DMS79 (cell line): ENCODE results near the gene NCR2.

Experiments
- DNase-seq: peaks from one replicate; lab custom pipeline; 2025; lab: John Stamatoyannopoulos, UW

The NCR2 gene

GRCh38 chr6:41331401-41332150, 3.8 kb upstream of the NCR2 start:
- no peak for DNase-seq

GRCh38 chr6:41332241-41332640, 3.2 kb upstream of the NCR2 start:
- DNase-seq = no peak

- no peak for DNase-seq
These were observed 2.3 kb upstream of the NCR2 start for GRCh38 chr6:41332842-41333736.

- no peak for DNase-seq
These were observed 847 bp upstream of the NCR2 start for GRCh38 chr6:41334482-41335040.

GRCh38 chr6:41335943-41336342, 535 bp downstream of the NCR2 start:
- no peak for DNase-seq

- no peak for DNase-seq
These were observed 1.4 kb downstream of the NCR2 start for GRCh38 chr6:41336824-41337223.

GRCh38 chr6:41337709-41338108, 2.3 kb downstream of the NCR2 start:
- no peak for DNase-seq

GRCh38 chr6:41338659-41339058, 3.3 kb downstream of the NCR2 start:
- DNase-seq = no peak

- no peak for DNase-seq
These were observed 6.2 kb downstream of the NCR2 start for GRCh38 chr6:41341580-41341979.

- no peak for DNase-seq
These were observed 6.8 kb downstream of the NCR2 start for GRCh38 chr6:41342241-41342640.

- DNase-seq = no peak
These were observed 8.3 kb downstream of the NCR2 start for GRCh38 chr6:41343641-41344187.

- DNase-seq = no peak
These were observed 9.5 kb downstream of the NCR2 start for GRCh38 chr6:41344876-41345275.

- DNase-seq = no peak
These were observed 10.5 kb downstream of the NCR2 start for GRCh38 chr6:41345901-41346300.

GRCh38 chr6:41346441-41346840, 11.0 kb downstream of the NCR2 start:
- DNase-seq = no peak

GRCh38 chr6:41347378-41348050, 12.1 kb downstream of the NCR2 start:
- DNase-seq = no peak

GRCh38 chr6:41348934-41349333, 13.5 kb downstream of the NCR2 start:
- DNase-seq = no peak

GRCh38 chr6:41352396-41352795, 17.0 kb downstream of the NCR2 start:
- DNase-seq = no peak

GRCh38 chr6:41352907-41353306, 17.5 kb downstream of the NCR2 start:
- no peak for DNase-seq

GRCh38 chr6:41353333-41353732, 17.9 kb downstream of the NCR2 start:
- no peak for DNase-seq

- DNase-seq = no peak
These were observed 20.5 kb downstream of the NCR2 start for GRCh38 chr6:41355952-41356351.

- no peak for DNase-seq
These were observed 21.4 kb downstream of the NCR2 start for GRCh38 chr6:41356825-41357224.

- DNase-seq = no peak
These were observed 23.1 kb downstream of the NCR2 start for GRCh38 chr6:41358503-41358902.
